Erythroblast (primary cell): Measurements from ENCODE around the gene TBX2.

Source experiments
- GATA1 ChIP-seq: IDR thresholded peaks from 2 replicates; pipeline ENCODE4 v1.6.1; 2011; ENCODE audit warnings: low read depth, mild to moderate bottlenecking, control low read depth, low read length, moderate library complexity
- POLR2A ChIP-seq: IDR thresholded peaks from 2 replicates; pipeline ENCODE4 v1.6.1; 2011; ENCODE audit warnings: mild to moderate bottlenecking, low read length

DNA sequence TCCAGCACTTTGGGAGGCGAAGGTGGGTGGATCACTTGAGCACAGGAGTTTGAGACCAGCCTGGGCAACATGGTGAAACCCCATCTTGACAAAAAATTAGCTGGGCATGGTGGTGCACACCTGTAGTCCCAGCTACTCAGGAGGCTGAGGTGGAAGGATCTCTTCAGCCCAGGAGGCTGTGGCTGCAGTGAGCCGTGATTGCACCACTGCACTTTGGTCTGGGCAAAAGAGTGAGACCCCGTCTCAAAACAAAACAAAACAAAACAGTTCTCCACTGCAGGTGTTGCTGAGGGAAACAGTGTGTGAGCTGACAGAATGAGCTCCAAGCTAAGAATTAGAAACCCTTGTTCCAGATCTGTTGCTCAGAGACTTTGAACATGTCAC, 35.2 kb upstream of the TBX2 start:
- TF ChIP-seq POLR2A, result no peak
- TF ChIP-seq GATA1, result no peak
